Naive thymus-derived CD8-positive, alpha-beta T cell (primary cell): ENCODE data around the gene NUP188. TPM values are rescaled to one million over a fixed set of nuclear protein-coding genes. Genes with fewer than 3 reads are reported as not detected.
A peak's percentile ranks its signal among the peaks of the same experiment; 100 is the strongest.

Source experiments
- ATAC-seq, 2 donors: fragments of 150-1000 bp; cut with Tn5 transposase in 1 of 2; sonication (Bioruptor Pico), chemical (Tn5 transposase) in 1 of 2; 1 replicate in 1 of 2; 2 replicates in 1 of 2; pipeline ENCODE4 v1.10.0; 2021; ENCODE audit warnings: mild to moderate bottlenecking in 2 of 2, moderate library complexity in 2 of 2
- POLR2A ChIA-PET: fragments of 350-600 bp; sonication (Branson Sonifier 250); formaldehyde crosslinking; loops from one replicate; lab custom pipeline; 2021; ENCODE audit warnings: antibody characterized with exemption; lab: Charles Lee
- DNase-seq, 10 donors: peaks; one replicate each; pipeline versions ENCODE4 v3.0.0 to v3.0.0-alpha.2; 2020 to 2022
- H3K27ac Mint-ChIP-seq, 10 donors: one replicate each; pipeline ENCODE4 v1.8.0; 2020 to 2022; ENCODE audit warnings: mild to moderate bottlenecking in 10 of 10, mixed read lengths in 10 of 10, moderate library complexity in 4 of 10, inconsistent platforms in 1 of 10
- H3K27me3 Mint-ChIP-seq, 5 donors: one replicate each; pipeline ENCODE4 v1.8.0; 2021 to 2022; ENCODE audit warnings: mixed read lengths in 5 of 5
- H3K36me3 Mint-ChIP-seq, 3 donors: one replicate each; pipeline ENCODE4 v1.8.0; 2020 to 2022; ENCODE audit warnings: mixed read lengths in 3 of 3, mild to moderate bottlenecking in 2 of 3, inconsistent platforms in 1 of 3
- H3K4me1 Mint-ChIP-seq, 4 donors: one replicate each; pipeline ENCODE4 v1.8.0; 2021 to 2022; ENCODE audit warnings: mixed read lengths in 4 of 4
- H3K4me3 Mint-ChIP-seq, 10 donors: one replicate each; pipeline ENCODE4 v1.8.0; 2020 to 2022; ENCODE audit warnings: mild to moderate bottlenecking in 10 of 10, mixed read lengths in 10 of 10, moderate library complexity in 6 of 10, inconsistent platforms in 1 of 10
- H3K9me3 Mint-ChIP-seq, 9 donors: one replicate each; pipeline ENCODE4 v1.8.0; 2020 to 2022; ENCODE audit warnings: mixed read lengths in 9 of 9, mild to moderate bottlenecking in 3 of 9, inconsistent platforms in 1 of 9, moderate library complexity in 1 of 9
- polyA plus RNA-seq, 3 donors: library from polyadenylated mRNA; unstranded; fragments of 300-500 nt; fragmentation: Illumina TruSeq; gene quantifications; one replicate each; pipeline ENCODE4 v1.2.3, GENCODE V29; 2021
- total RNA-seq, 8 experiments: library from RNA in 2 of 8; stranded (reverse) in 2 of 8; gene quantifications; one replicate each; pipeline ENCODE4 v1.2.3 and lab custom pipeline; 2021 to 2026

The NUP188 gene
- total and polyA plus RNA-seq, 5 experiments from 2014 or later, result 21.9 to 79.6 (median 36.8) TPM

GRCh38 chr9:129036923-129037766 lies 89.6 kb downstream of the NUP188 start:
- peak in 1 of 10 donors; percentile 2 for DNase-seq

GRCh38 chr9:129037767-129038098 lies 90.2 kb downstream of the NUP188 start:
- Mint-ChIP-seq H3K36me3 (peaks cover 0 to 19% (median 4%) of the 10 kb centered on the region in 3 donors), H3K9me3 (no peaks in the 10 kb centered on the region), H3K27me3 (no peaks in the 10 kb centered on the region), H3K4me1 (peaks cover 19 to 48% (median 35%) of the 10 kb centered on the region in 4 donors), H3K27ac (peak overlapping the region in 3 of 10 donors; percentile 41 to 79 (median 46)), H3K4me3 (peak overlapping the region; percentile 89 to 100 (median 96))
- POLR2A ChIA-PET, result interaction anchor here (0.5 to 1.9 kb wide), 8 partner anchors 8 to 676 kb away, joined by 3 to 9 read pairs (median 4); partner anchors contain the start of genes DOLPP1 and SH3GLB2
- no peak for ATAC-seq
- no peak for DNase-seq

More at GRCh38 chr9:129036923-129037766, 89.6 kb downstream of the NUP188 start:
- Mint-ChIP-seq H3K27me3 (no peaks in the 10 kb centered on the region), H3K4me3 (peak overlapping the region; percentile 89 to 100 (median 96)), H3K36me3 (peaks cover 0 to 13% (median 0%) of the 10 kb centered on the region in 3 donors), H3K9me3 (no peaks in the 10 kb centered on the region), H3K4me1 (peaks cover 19 to 46% (median 35%) of the 10 kb centered on the region in 4 donors), H3K27ac (peak overlapping the region; percentile 39 to 96 (median 91))
- POLR2A ChIA-PET, result interaction anchor here (0.8 to 2.5 kb wide), 8 partner anchors 9 to 104 kb away, joined by 3 to 19 read pairs (median 8); partner anchors contain the start of genes DOLPP1 and SH3GLB2
- no peak for ATAC-seq

GRCh38 chr9:129038109-129038852 lies 90.8 kb downstream of the NUP188 start:
- Mint-ChIP-seq H3K4me3 (peak overlapping the region; percentile 89 to 100 (median 96)), H3K27me3 (no peaks in the 10 kb centered on the region), H3K27ac (peak overlapping the region in 3 of 10 donors; percentile 41 to 79 (median 46)), H3K9me3 (no peaks in the 10 kb centered on the region), H3K4me1 (peaks cover 19 to 48% (median 35%) of the 10 kb centered on the region in 4 donors), H3K36me3 (peaks cover 0 to 25% (median 4%) of the 10 kb centered on the region in 3 donors)
- DNase-seq (no peak), ATAC-seq (no peak)
- POLR2A ChIA-PET, result interaction anchor here (0.5 to 1.9 kb wide), 9 partner anchors 8 to 676 kb away, joined by 3 to 9 read pairs (median 4); partner anchors contain the start of genes DOLPP1 and SH3GLB2

GRCh38 chr9:129040113-129040643 lies 92.7 kb downstream of the NUP188 start:
- ATAC-seq (no peak), DNase-seq (no peak)
- POLR2A ChIA-PET, result interaction anchor here (0.7 kb wide), 1 partner anchor 86 kb away, joined by 3 read pairs; no protein-coding TSS in a partner anchor
- Mint-ChIP-seq H3K36me3 (peaks cover 0 to 39% (median 4%) of the 10 kb centered on the region in 3 donors), H3K4me3 (peak overlapping the region in 2 of 10 donors; percentile 22 to 60), H3K27me3 (no peaks in the 10 kb centered on the region), H3K4me1 (peaks cover 22 to 51% (median 35%) of the 10 kb centered on the region in 4 donors), H3K9me3 (no peaks in the 10 kb centered on the region), H3K27ac (peak overlapping the region in 2 of 10 donors; percentile 45 to 71)

- ATAC-seq (no peak), DNase-seq (no peak)
- no peak overlapping the region for H3K27ac Mint-ChIP-seq
- no peaks in the 10 kb centered on the region for H3K27me3 Mint-ChIP-seq
- H3K9me3 Mint-ChIP-seq, result no peaks in the 10 kb centered on the region
- H3K36me3 Mint-ChIP-seq, result peaks cover 0 to 51% (median 4%) of the 10 kb centered on the region in 3 donors
- H3K4me3 Mint-ChIP-seq, result no peak overlapping the region
- H3K4me1 Mint-ChIP-seq, result peaks cover 12 to 37% (median 23%) of the 10 kb centered on the region in 4 donors
- POLR2A ChIA-PET, result interaction anchor here (0.6 kb wide), 1 partner anchor 22 kb away, joined by 3 read pairs; no protein-coding TSS in a partner anchor
Measured at GRCh38 chr9:129042016-129042415, 94.5 kb downstream of the NUP188 start.

GRCh38 chr9:129052592-129052991 lies 105.1 kb downstream of the NUP188 start:
- Mint-ChIP-seq H3K4me3 (no peak overlapping the region), H3K4me1 (peaks cover 0 to 3% (median 0%) of the 10 kb centered on the region in 4 donors), H3K27me3 (no peaks in the 10 kb centered on the region), H3K27ac (no peak overlapping the region), H3K36me3 (peaks cover 0 to 84% (median 15%) of the 10 kb centered on the region in 3 donors), H3K9me3 (no peaks in the 10 kb centered on the region)
- POLR2A ChIA-PET, result interaction anchor here (0.7 kb wide), 1 partner anchor 866 kb away, joined by 3 read pairs; no protein-coding TSS in a partner anchor
- ATAC-seq (no peak), DNase-seq (no peak)

GRCh38 chr9:129053020-129053419 lies 105.5 kb downstream of the NUP188 start:
- POLR2A ChIA-PET, result interaction anchor here (0.7 kb wide), 1 partner anchor 866 kb away, joined by 3 read pairs; no protein-coding TSS in a partner anchor
- H3K36me3 Mint-ChIP-seq, result peaks cover 0 to 85% (median 15%) of the 10 kb centered on the region in 3 donors
- ATAC-seq (no peak), DNase-seq (no peak)
- no peaks in the 10 kb centered on the region for H3K9me3 Mint-ChIP-seq
- H3K4me1 Mint-ChIP-seq, result peaks cover 0 to 3% (median under 1%) of the 10 kb centered on the region in 4 donors
- H3K4me3 Mint-ChIP-seq, result no peak overlapping the region
- no peaks in the 10 kb centered on the region for H3K27me3 Mint-ChIP-seq
- H3K27ac Mint-ChIP-seq, result no peak overlapping the region

- Mint-ChIP-seq H3K27ac (peak overlapping the region in 1 of 10 donors; percentile 24), H3K4me3 (no peak overlapping the region), H3K36me3 (peaks cover 0 to 80% (median 9%) of the 10 kb centered on the region in 3 donors), H3K4me1 (peaks cover 0 to 3% (median under 1%) of the 10 kb centered on the region in 4 donors), H3K27me3 (no peaks in the 10 kb centered on the region), H3K9me3 (no peaks in the 10 kb centered on the region)
- POLR2A ChIA-PET, result no interaction called here
- no peak for DNase-seq
- no peak for ATAC-seq
Measured at GRCh38 chr9:129054163-129054851, 106.8 kb downstream of the NUP188 start.

Other genes with a start within 250 kb of the NUP188 start
- gene PKN3, start 245.2 kb upstream of the NUP188 start, total RNA-seq, result 1 to 10 TPM; 1.8 to 2.2 TPM
- gene PKN3, start 245.2 kb upstream of the NUP188 start, polyA plus RNA-seq, result 1 to 10 TPM in 2 of 3 donors, under 1 TPM in 1; 0.98 to 1.5 (median 1.0) TPM
- gene ZDHHC12, start 223.6 kb upstream of the NUP188 start, total RNA-seq, result 10 to 100 TPM; 24.2 to 30.7 TPM
- gene ZDHHC12, start 223.6 kb upstream of the NUP188 start, polyA plus RNA-seq, result 10 to 100 TPM; 51.7 to 75.5 (median 64.3) TPM
- 10 to 100 TPM; 49.1 to 50.3 TPM for gene ZER1, start 175.8 kb upstream of the NUP188 start, total RNA-seq
- 10 to 100 TPM; 34.7 to 46.9 (median 45.7) TPM for gene ZER1, start 175.8 kb upstream of the NUP188 start, polyA plus RNA-seq
- 10 to 100 TPM; 29.9 to 36.3 TPM for gene TBC1D13, start 160.4 kb upstream of the NUP188 start, total RNA-seq
- gene TBC1D13, start 160.4 kb upstream of the NUP188 start, polyA plus RNA-seq, result 10 to 100 TPM; 20.2 to 34.8 (median 22.2) TPM
- gene ENDOG, start 129.2 kb upstream of the NUP188 start, total RNA-seq, result 10 to 100 TPM; 15.0 to 15.8 TPM
- 10 to 100 TPM; 16.3 to 34.0 (median 19.0) TPM for gene ENDOG, start 129.2 kb upstream of the NUP188 start, polyA plus RNA-seq
- 10 to 100 TPM; 60.4 to 67.1 TPM for gene SPOUT1, start 117.9 kb upstream of the NUP188 start, total RNA-seq
- gene SPOUT1, start 117.9 kb upstream of the NUP188 start, polyA plus RNA-seq, result 10 to 100 TPM; 46.7 to 55.6 (median 50.0) TPM
- 10 to 100 TPM; 15.1 to 15.9 TPM for gene KYAT1, start 65.7 kb upstream of the NUP188 start, total RNA-seq
- gene KYAT1, start 65.7 kb upstream of the NUP188 start, polyA plus RNA-seq, result 10 to 100 TPM in 2 of 3 donors, 1 to 10 TPM in 1; 9.3 to 10.8 (median 10.4) TPM
- 10 to 100 TPM; 27.5 to 29.4 TPM for gene LRRC8A, start 65.6 kb upstream of the NUP188 start, total RNA-seq
- 10 to 100 TPM; 17.4 to 36.7 (median 22.1) TPM for gene LRRC8A, start 65.6 kb upstream of the NUP188 start, polyA plus RNA-seq
- gene PHYHD1, start 26.7 kb upstream of the NUP188 start, total RNA-seq, result 1 to 10 TPM; 6.9 to 8.2 TPM
- 1 to 10 TPM; 2.6 to 7.4 (median 6.2) TPM for gene PHYHD1, start 26.7 kb upstream of the NUP188 start, polyA plus RNA-seq
- 10 to 100 TPM; 10.3 to 11.1 TPM for gene DOLK, start 96 bp upstream of the NUP188 start, total RNA-seq
- gene DOLK, start 96 bp upstream of the NUP188 start, polyA plus RNA-seq, result 1 to 10 TPM; 9.0 to 9.2 (median 9.1) TPM
- gene SH3GLB2, start 80.6 kb downstream of the NUP188 start, total RNA-seq, result 100 to 1,000 TPM; 109 to 113 TPM
- 10 to 100 TPM; 21.7 to 40.9 (median 37.8) TPM for gene SH3GLB2, start 80.6 kb downstream of the NUP188 start, polyA plus RNA-seq
- 10 to 100 TPM; 77.9 to 88.3 TPM for gene MIGA2, start 88.9 kb downstream of the NUP188 start, total RNA-seq
- gene MIGA2, start 88.9 kb downstream of the NUP188 start, polyA plus RNA-seq, result 10 to 100 TPM in 1 of 3 donors, 1 to 10 TPM in 2; 5.9 to 11.3 (median 7.2) TPM
- 10 to 100 TPM in 1 of 2 experiments, 1 to 10 TPM in 1; 9.5 to 11.1 TPM for gene DOLPP1, start 133.4 kb downstream of the NUP188 start, total RNA-seq
- gene DOLPP1, start 133.4 kb downstream of the NUP188 start, polyA plus RNA-seq, result 1 to 10 TPM; 5.7 to 7.9 (median 7.1) TPM
- 10 to 100 TPM; 10.9 to 11.3 TPM for gene CRAT, start 163.1 kb downstream of the NUP188 start, total RNA-seq
- gene CRAT, start 163.1 kb downstream of the NUP188 start, polyA plus RNA-seq, result 10 to 100 TPM; 10.7 to 15.5 (median 11.9) TPM
- gene PTPA, start 163.7 kb downstream of the NUP188 start, total RNA-seq, result 10 to 100 TPM; 59.7 to 60.6 TPM
- 10 to 100 TPM; 13.7 to 15.5 (median 14.2) TPM for gene PTPA, start 163.7 kb downstream of the NUP188 start, polyA plus RNA-seq
- 1 to 10 TPM; 7.5 to 8.8 TPM for gene IER5L, start 230.6 kb downstream of the NUP188 start, total RNA-seq
- under 1 TPM in 2 of 3 donors, not detected in 1; 0.05 to 0.49 TPM for gene IER5L, start 230.6 kb downstream of the NUP188 start, polyA plus RNA-seq